Neutrophil (primary cell): ENCODE results near the gene MIX23.

Source experiments
- H3K27ac ChIP-seq: fragments of 200-600 bp; sonication (generic); 2 replicates; pipeline ENCODE4 v1.5.1; 2016; ENCODE audit warnings: mild to moderate bottlenecking, moderate library complexity
- H3K27me3 ChIP-seq: fragments of 200-600 bp; sonication (generic); 2 replicates; pipeline ENCODE4 v1.6.0; 2016; ENCODE audit warnings: mild to moderate bottlenecking
- H3K36me3 ChIP-seq: fragments of 200-600 bp; sonication (generic); 2 replicates; pipeline ENCODE4 v1.5.1; 2017
- H3K4me1 ChIP-seq, 2 experiments: fragments of 200-600 bp in 1 of 2; sonication (generic) in 1 of 2; 1 replicate in 1 of 2; 2 replicates in 1 of 2; pipeline versions ENCODE4 v1.5.1 to v1.6.1; 2013 to 2016; ENCODE audit warnings: low read depth in 1 of 2, low read length in 1 of 2, mild to moderate bottlenecking in 1 of 2, moderate library complexity in 1 of 2; ENCODE audit not compliant: control insufficient read depth in 1 of 2, insufficient read depth in 1 of 2
- H3K4me3 ChIP-seq, 2 experiments: fragments of 200-600 bp in 1 of 2; sonication (generic) in 1 of 2; 1 replicate in 1 of 2; 2 replicates in 1 of 2; pipeline ENCODE4 v1.5.1; 2013 to 2016; ENCODE audit warnings: low read depth in 1 of 2, low read length in 1 of 2, mild to moderate bottlenecking in 1 of 2, moderate library complexity in 1 of 2
- H3K9me3 ChIP-seq: fragments of 200-600 bp; sonication (generic); 2 replicates; pipeline ENCODE4 v1.5.1; 2016
- CTCF ChIP-seq: fragments of 200-600 bp; sonication (generic); IDR thresholded peaks from 2 replicates; pipeline ENCODE4 v1.5.1; 2016; ENCODE audit warnings: antibody characterized with exemption

Gene MIX23

GRCh38 chr3:122398920-122399319, 15.9 kb upstream of the MIX23 start:
- H3K27ac ChIP-seq, result no peak overlapping the region
- no peaks in the 10 kb centered on the region for H3K27me3 ChIP-seq
- TF ChIP-seq CTCF, result no peak

GRCh38 chr3:122397201-122397600, 14.2 kb upstream of the MIX23 start:
- no peaks in the 10 kb centered on the region for H3K4me1 ChIP-seq
- TF ChIP-seq CTCF, result no peak
- H3K4me3 ChIP-seq, result no peak overlapping the region
- no peaks in the 10 kb centered on the region for H3K27me3 ChIP-seq
- no peak overlapping the region for H3K27ac ChIP-seq
- no peaks in the 10 kb centered on the region for H3K36me3 ChIP-seq
- H3K9me3 ChIP-seq, result no peaks in the 10 kb centered on the region

More at GRCh38 chr3:122398920-122399319, 15.9 kb upstream of the MIX23 start:
- Histone ChIP-seq H3K9me3 (no peaks in the 10 kb centered on the region), H3K4me3 (no peak overlapping the region), H3K4me1 (no peaks in the 10 kb centered on the region), H3K36me3 (peaks cover under 1% of the 10 kb centered on the region)

- H3K36me3 ChIP-seq, result no peaks in the 10 kb centered on the region
- H3K27ac ChIP-seq, result no peak overlapping the region
- TF ChIP-seq CTCF, result no peak
- H3K27me3 ChIP-seq, result no peaks in the 10 kb centered on the region
- no peaks in the 10 kb centered on the region for H3K9me3 ChIP-seq
- no peaks in the 10 kb centered on the region for H3K4me1 ChIP-seq
- H3K4me3 ChIP-seq, result no peak overlapping the region
Observed at GRCh38 chr3:122396511-122396910, 13.5 kb upstream of the MIX23 start.

- H3K27ac ChIP-seq, result no peak overlapping the region
- TF ChIP-seq CTCF, result no peak
- no peaks in the 10 kb centered on the region for H3K9me3 ChIP-seq
- no peaks in the 10 kb centered on the region for H3K4me1 ChIP-seq
- no peaks in the 10 kb centered on the region for H3K36me3 ChIP-seq
- no peak overlapping the region for H3K4me3 ChIP-seq
- H3K27me3 ChIP-seq, result no peaks in the 10 kb centered on the region
Observed at GRCh38 chr3:122395582-122395981, 12.6 kb upstream of the MIX23 start.

GRCh38 chr3:122394173-122394572, 11.1 kb upstream of the MIX23 start:
- Histone ChIP-seq H3K4me1 (no peaks in the 10 kb centered on the region), H3K36me3 (no peaks in the 10 kb centered on the region), H3K27ac (no peak overlapping the region), H3K27me3 (no peaks in the 10 kb centered on the region), H3K4me3 (no peak overlapping the region), H3K9me3 (no peaks in the 10 kb centered on the region)
- no peak for TF ChIP-seq CTCF
